B cell (primary cell): ENCODE data around the gene IL18R1.

Source experiments
- CTCF ChIP-seq: fragments of 200-600 bp; IDR thresholded peaks from one replicate; pipeline ENCODE4 v1.8.0; 2022; ENCODE audit warnings: antibody characterized with exemption, mild to moderate bottlenecking
- EZH2 ChIP-seq: IDR thresholded peaks from 2 replicates; pipeline ENCODE4 v1.6.1; 2012; ENCODE audit warnings: borderline replicate concordance, low read depth, mild to moderate bottlenecking, moderate library complexity, low read length; ENCODE audit not compliant: insufficient read depth, poor library complexity, severe bottlenecking

GRCh38 chr2:102436323-102436722 lies 80.7 kb downstream of the IL18R1 start:
- TF ChIP-seq CTCF (no peak), EZH2 (no peak)
